Ovary (tissue), 9 donors: ENCODE measurements around the gene CFAP299. TPM values are rescaled to one million over a fixed set of nuclear protein-coding genes. Genes with fewer than 3 reads are reported as not detected.

Source experiments
- DNase-seq, 5 donors: peaks; one replicate each; pipeline ENCODE4 v3.0.0-alpha.2; 2019 to 2020
- H3K27ac ChIP-seq, 2 donors: fragments of 200-600 bp; one replicate each; pipeline versions ENCODE4 v1.5.1 to v1.8.0; 2019 to 2022
- H3K27me3 ChIP-seq: fragments of 200-600 bp; one replicate; pipeline ENCODE4 v1.8.0; 2022
- H3K36me3 ChIP-seq: fragments of 200-600 bp; sonication (generic); one replicate; pipeline ENCODE4 v1.5.1; 2019
- H3K4me1 ChIP-seq: one replicate; pipeline ENCODE4 v1.8.1; 2013; ENCODE audit warnings: mild to moderate bottlenecking, moderate library complexity; ENCODE audit not compliant: insufficient read depth
- H3K4me3 ChIP-seq: fragments of 200-600 bp; sonication (generic); one replicate; pipeline ENCODE4 v1.5.1; 2017
- H3K9me3 ChIP-seq, 2 donors: fragments of 200-600 bp in 1 of 2; sonication (generic) in 1 of 2; one replicate each; pipeline versions ENCODE4 v1.5.1 to v1.8.1; 2013 to 2019; ENCODE audit warnings: mild to moderate bottlenecking in 1 of 2, moderate library complexity in 1 of 2
- CTCF ChIP-seq, 3 donors: fragments of 450-650 bp in 2 of 3; fragments of 200-600 bp in 1 of 3; IDR thresholded peaks; one replicate each; pipeline versions ENCODE4 v1.5.1 to v1.8.0; 2016 to 2022; ENCODE audit warnings: antibody characterized with exemption in 3 of 3, mild to moderate bottlenecking in 1 of 3
- EP300 ChIP-seq: sonication (generic); formaldehyde crosslinking; IDR thresholded peaks from one replicate; pipeline ENCODE4 v1.6.1; 2017; ENCODE audit warnings: antibody characterized with exemption
- POLR2A ChIP-seq: fragments of 450-650 bp; IDR thresholded peaks from one replicate; pipeline ENCODE4 v1.6.1; 2017; ENCODE audit warnings: antibody characterized with exemption, mild to moderate bottlenecking, moderate library complexity
- WGBS, 3 donors: extraction: QIAGEN DNeasy Blood & Tissue Kit in 1 of 3; methylation state at CpG; one replicate each; pipeline versions ENCODE4 v1.1.5 to v1.1.7; 2013 to 2017; 5-methylcytosine and 5-hydroxymethylcytosine counted together
- intact Hi-C, 4 donors: fragments of 100-400 bp; cut with DNase I; formaldehyde crosslinking; loops; one replicate each; pipeline versions ENCODE4 v1.11.0 to v1.15.1; 2022 to 2023
- polyA plus RNA-seq, 2 donors: library from polyadenylated mRNA; stranded (reverse); fragments of 200-250 nt in 1 of 2; fragments of 350-450 nt in 1 of 2; fragmentation: Illumina TruSeq in 1 of 2; extraction: RNeasy Lipid Tissue Mini Kit (QIAGEN cat#74804) in 1 of 2; gene quantifications; one replicate each; pipeline ENCODE4 v1.2.3, GENCODE V29; 2013 to 2014
- total RNA-seq, 7 donors: library from RNA; depleted of rRNA in 2 of 7; stranded (reverse); fragments of >200 nt in 2 of 7; fragmentation: NEBNext Ultra II Directional in 3 of 7; extraction: Animal tissue kit (Norgen Biotek cat#: 25700) in 3 of 7; gene quantifications; one replicate each; pipeline versions ENCODE4 v1.1.0 to v1.2.4, GENCODE V29; 2016 to 2023
- donor health status: DM: no; HTN: no; CAD: no; lungs with moderate emphysema.
- donor health status: DM: no; HTN: no; CAD: no.
- donor health status: Bipolar disorder and iron deficiency.
- donor health status: DM: yes; HTN: yes; CAD: no.
- donor health status: DM: no; HTN: no; CAD: no.
- donor health status: DM: yes; HTN: yes; CAD: no.

The CFAP299 gene
- total and polyA plus RNA-seq, 9 donors, result 0.32 to 17.0 (median 0.97) TPM; not detected in 2

DNA sequence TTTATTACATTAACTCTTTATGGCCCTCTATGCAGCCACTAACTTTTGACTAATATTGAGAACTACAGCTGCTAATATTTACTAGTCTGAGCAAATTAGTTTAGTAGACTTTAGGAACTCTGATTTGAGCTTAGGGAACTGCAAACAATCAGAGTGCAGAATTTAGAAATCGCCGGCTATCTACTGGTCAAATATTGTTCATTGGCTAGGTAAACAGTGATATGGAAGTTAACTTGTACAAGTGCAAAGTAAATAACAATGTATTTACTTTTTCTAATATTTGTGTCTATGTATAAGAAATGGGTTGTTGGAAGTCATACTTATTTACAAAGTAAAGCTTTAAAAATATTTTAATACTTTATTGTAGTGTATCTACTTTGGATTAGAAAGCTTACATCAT, 279.6 kb downstream of the CFAP299 start:
- H3K27me3 ChIP-seq, result no peaks in the 10 kb centered on the region
- no peak overlapping the region for H3K27ac ChIP-seq
- H3K36me3 ChIP-seq, result no peaks in the 10 kb centered on the region
- intact Hi-C loops, result no loop called here
- H3K4me1 ChIP-seq, result no peaks in the 10 kb centered on the region
- no peaks in the 10 kb centered on the region for H3K9me3 ChIP-seq
- TF ChIP-seq CTCF (IDR thresholded peaks at IDR 0.05) (no peak), EP300 (no peak)
- no peak overlapping the region for H3K4me3 ChIP-seq
- DNase-seq, result no peak
- 73 to 90% (median 75%) methylated on average over 2 of the region's 2 CpGs for WGBS, 3 donors

DNA sequence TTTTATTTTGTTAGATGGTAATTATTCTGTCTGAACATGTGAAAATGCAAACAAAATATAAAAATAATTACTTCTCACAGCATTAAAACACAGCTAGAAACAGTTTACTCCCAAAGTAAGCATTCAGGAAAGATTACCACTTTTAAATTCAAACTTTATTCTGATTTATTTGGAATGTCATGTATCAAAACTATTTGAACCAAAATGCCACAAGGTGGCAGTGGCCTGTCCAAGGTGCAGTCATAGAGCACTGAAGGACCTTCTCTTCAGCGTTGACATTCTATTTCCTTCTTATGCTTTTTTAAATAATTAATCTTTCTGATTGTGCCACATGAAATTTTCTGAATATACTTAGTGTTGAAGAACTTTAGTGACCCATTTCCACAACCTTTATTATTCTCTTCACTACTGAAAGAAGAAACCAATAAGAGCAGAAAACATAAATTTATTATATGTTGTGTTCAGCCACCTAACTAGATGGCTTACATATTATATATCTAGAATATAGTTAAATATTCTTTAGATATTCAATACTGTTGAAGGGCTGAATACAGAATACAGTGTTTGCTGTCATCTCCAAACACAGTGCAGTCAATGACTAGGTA, 283.6 kb downstream of the CFAP299 start:
- no peaks in the 10 kb centered on the region for H3K36me3 ChIP-seq

DNA sequence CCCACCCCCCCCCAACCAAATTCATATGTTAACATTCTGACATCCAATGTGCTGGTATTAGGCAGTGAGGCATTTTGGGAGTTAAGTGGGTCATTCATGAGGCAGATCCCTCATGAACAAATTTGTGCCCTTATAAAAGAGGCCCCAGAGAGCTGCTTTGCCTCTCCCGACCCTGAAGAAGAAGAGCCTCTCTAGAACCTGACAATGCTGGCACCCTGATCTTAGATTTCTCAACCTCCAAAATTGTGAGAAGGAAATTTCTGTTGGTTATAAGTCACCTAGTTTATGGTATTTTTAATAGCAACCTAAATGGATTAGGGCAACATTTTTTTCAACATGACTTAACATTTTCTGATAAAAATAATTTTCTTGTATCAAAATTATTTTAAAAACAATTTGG, 296.3 kb downstream of the CFAP299 start:
- 77 to 86% (median 85%) methylated on average over 1 of the region's 1 CpG for WGBS, 3 donors
- no peak for DNase-seq
- H3K27me3 ChIP-seq, result no peaks in the 10 kb centered on the region
- H3K36me3 ChIP-seq, result no peaks in the 10 kb centered on the region
- no peak overlapping the region for H3K27ac ChIP-seq
- no peak overlapping the region for H3K4me3 ChIP-seq
- intact Hi-C loops, result no loop called here
- H3K4me1 ChIP-seq, result no peaks in the 10 kb centered on the region
- H3K9me3 ChIP-seq, result no peaks in the 10 kb centered on the region
- TF ChIP-seq CTCF (IDR thresholded peaks at IDR 0.05), result no peak
- no peak for TF ChIP-seq POLR2A
- TF ChIP-seq EP300, result no peak

More for the DNA sequence above, 283.6 kb downstream of the CFAP299 start:
- no peaks in the 10 kb centered on the region for H3K27me3 ChIP-seq
- H3K9me3 ChIP-seq, result no peaks in the 10 kb centered on the region
- no peaks in the 10 kb centered on the region for H3K4me1 ChIP-seq
- intact Hi-C loops, result no loop called here
- WGBS, 3 donors, result 47 to 62% (median 57%) methylated on average over 1 of the region's 1 CpG
- TF ChIP-seq POLR2A (no peak), CTCF (IDR thresholded peaks at IDR 0.05) (no peak), EP300 (no peak)
- H3K4me3 ChIP-seq, result no peak overlapping the region
- no peak for DNase-seq
- H3K27ac ChIP-seq, result no peak overlapping the region

DNA sequence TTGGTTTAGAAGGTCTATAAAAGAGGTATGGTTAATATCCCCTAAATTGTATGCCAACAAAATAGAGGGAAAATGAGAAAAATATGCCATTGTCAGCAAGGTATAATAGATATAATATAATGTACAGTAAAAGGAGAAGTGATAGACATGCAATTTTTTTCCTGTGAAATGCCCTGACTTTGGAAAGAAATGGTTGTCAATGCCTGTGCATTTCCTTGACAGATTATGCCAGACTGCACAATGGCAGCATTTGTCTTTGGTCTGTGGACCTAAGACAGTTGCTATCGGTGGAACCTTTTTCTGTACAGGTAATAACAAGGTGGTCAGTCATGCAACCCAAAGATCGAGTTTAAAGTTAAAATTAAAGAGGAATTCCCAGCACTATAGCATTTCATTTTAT, 301.7 kb downstream of the CFAP299 start:
- no peak overlapping the region for H3K4me3 ChIP-seq
- H3K27ac ChIP-seq, result no peak overlapping the region
- WGBS, 3 donors, result 92 to 94% (median 93%) methylated on average over 2 of the region's 2 CpGs
- no peaks in the 10 kb centered on the region for H3K4me1 ChIP-seq
- H3K36me3 ChIP-seq, result no peaks in the 10 kb centered on the region
- no peaks in the 10 kb centered on the region for H3K9me3 ChIP-seq
- DNase-seq, result no peak
- intact Hi-C loops, result no loop called here
- TF ChIP-seq POLR2A, result no peak
- no peak for TF ChIP-seq CTCF (IDR thresholded peaks at IDR 0.05)
- TF ChIP-seq EP300, result no peak
- H3K27me3 ChIP-seq, result no peaks in the 10 kb centered on the region
